ENCODE results near the gene LEF1.

The LEF1 gene

GRCh38 chr4:108175966-108176365 is 7.2 kb upstream of the LEF1 start:
- no peak for DNase-seq (ENCODE audit: low read depth)

GRCh38 chr4:108174856-108175255 is 6.1 kb upstream of the LEF1 start:
- DNase-seq (ENCODE audit: low read depth) = no peak

GRCh38 chr4:108173599-108174057 is 4.9 kb upstream of the LEF1 start:
- no peak for DNase-seq (ENCODE audit: low read depth)

GRCh38 chr4:108172753-108173598 is 4.2 kb upstream of the LEF1 start:
- peak; percentile 53 for DNase-seq (ENCODE audit: low read depth)

GRCh38 chr4:108172231-108172752 is 3.6 kb upstream of the LEF1 start:
- no peak for DNase-seq (ENCODE audit: low read depth)

GRCh38 chr4:108171339-108172230 is 2.9 kb upstream of the LEF1 start:
- DNase-seq (ENCODE audit: low read depth) = no peak

- DNase-seq (ENCODE audit: low read depth) = no peak
Observed at GRCh38 chr4:108170631-108171338, 2.1 kb upstream of the LEF1 start.

- DNase-seq (ENCODE audit: low read depth) = no peak
Observed at GRCh38 chr4:108169664-108170063, 932 bp upstream of the LEF1 start.

- no peak for DNase-seq (ENCODE audit: low read depth)
Observed at GRCh38 chr4:108168160-108168670, 517 bp downstream of the LEF1 start.

GRCh38 chr4:108166441-108167315 is 2.1 kb downstream of the LEF1 start:
- DNase-seq (ENCODE audit: low read depth) = peak; percentile 46

- no peak for DNase-seq (ENCODE audit: low read depth)
Observed at GRCh38 chr4:108166038-108166437, 2.7 kb downstream of the LEF1 start.

- DNase-seq (ENCODE audit: low read depth) = no peak
Observed at GRCh38 chr4:108165586-108165985, 3.1 kb downstream of the LEF1 start.

- DNase-seq (ENCODE audit: low read depth) = no peak
Observed at GRCh38 chr4:108163351-108163750, 5.4 kb downstream of the LEF1 start.

GRCh38 chr4:108160741-108161352 is 7.9 kb downstream of the LEF1 start:
- no peak for DNase-seq (ENCODE audit: low read depth)

- DNase-seq (ENCODE audit: low read depth) = no peak
Observed at GRCh38 chr4:108159845-108160244, 8.9 kb downstream of the LEF1 start.

GRCh38 chr4:108157655-108158054 is 11.1 kb downstream of the LEF1 start:
- DNase-seq (ENCODE audit: low read depth) = no peak

- DNase-seq (ENCODE audit: low read depth) = no peak
Observed at GRCh38 chr4:108156391-108156790, 12.3 kb downstream of the LEF1 start.

GRCh38 chr4:108155373-108155772 is 13.4 kb downstream of the LEF1 start:
- DNase-seq (ENCODE audit: low read depth) = no peak

- no peak for DNase-seq (ENCODE audit: low read depth)
Observed at GRCh38 chr4:108152980-108153379, 15.8 kb downstream of the LEF1 start.
